Measurements from ENCODE around the gene DCLK2. TPM values are rescaled to one million over a fixed set of nuclear protein-coding genes. Genes with fewer than 3 reads are reported as not detected.

The DCLK2 gene
- total RNA-seq (ENCODE audit: low replicate concordance) = 1.5 and 12.2 TPM in 2 replicates

DNA sequence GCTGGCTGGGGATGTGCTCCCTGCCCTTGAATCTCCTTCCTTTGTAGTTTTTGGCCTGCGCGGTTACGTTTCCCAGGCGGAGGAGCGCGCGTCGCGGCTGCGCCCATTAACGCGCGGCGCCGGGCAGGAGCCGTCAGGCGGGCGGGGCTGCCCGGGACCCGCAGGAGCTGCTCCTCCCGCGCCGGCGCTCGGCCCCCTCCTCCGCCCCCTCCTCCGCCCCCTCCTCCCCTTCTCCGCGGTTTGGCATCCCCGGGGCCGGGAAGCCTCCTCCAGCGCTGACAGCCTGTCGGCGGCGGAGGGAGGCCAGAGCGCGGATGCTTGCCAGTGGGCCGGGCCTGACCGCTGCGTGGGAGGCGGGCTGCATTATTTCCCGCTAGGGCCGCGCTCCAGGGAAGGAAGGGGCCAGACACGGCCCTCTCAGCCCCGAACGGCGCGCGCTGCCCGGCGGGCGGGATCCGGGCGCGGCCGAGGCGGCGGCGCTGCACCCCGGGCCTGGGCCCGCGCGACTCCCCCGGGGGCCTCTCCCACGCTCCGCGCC, at the start of gene DCLK2:
Gene DCLK2, plus strand, starts transcription at position 405 of the 538 bp plus-strand sequence. CDS start 583 bp downstream, outside the sequence.

